Retinal pigment epithelial cell (primary cell): ENCODE data around the gene USHBP1.
A peak's percentile ranks its signal among the peaks of the same experiment; 100 is the strongest.
"Not testable (repeated sequence)": the region's sequence is repeated elsewhere in the genome, so short reads cannot be mapped to it uniquely, and the experiment has no call there.

ENCODE experiments used
- DNase-seq: peaks from one replicate; pipeline ENCODE4 v3.0.0-alpha.2; 2010; ENCODE audit warnings: low read depth
- H3K4me3 ChIP-seq: 2 replicates; pipeline ENCODE4 v1.5.1; 2011; ENCODE audit warnings: mild to moderate bottlenecking, low read length, control low read depth, moderate library complexity
- CTCF ChIP-seq: conservative IDR thresholded peaks from 2 replicates; pipeline ENCODE4 v1.5.1; 2011; ENCODE audit warnings: low read depth, low read length, control low read depth, inconsistent platforms

The USHBP1 gene

GRCh38 chr19:17285415-17286135 is 21.0 kb upstream of the USHBP1 start:
- no peak for DNase-seq

GRCh38 chr19:17283504-17283996 is 19.0 kb upstream of the USHBP1 start:
- no peak for DNase-seq
- TF ChIP-seq CTCF, result no peak
- no peak overlapping the region for H3K4me3 ChIP-seq

More at GRCh38 chr19:17285415-17286135, 21.0 kb upstream of the USHBP1 start:
- H3K4me3 ChIP-seq, result no peak overlapping the region
- TF ChIP-seq CTCF, result no peak

GRCh38 chr19:17282488-17283125 is 18.1 kb upstream of the USHBP1 start:
- DNase-seq, result no peak
- TF ChIP-seq CTCF, result peak; percentile 86
- peak overlapping the region; percentile 14 for H3K4me3 ChIP-seq

GRCh38 chr19:17281391-17282304 is 17.1 kb upstream of the USHBP1 start, which contains the start of gene ANKLE1:
Gene ANKLE1, plus strand, starts transcription at chr19:17281901. Its CDS starts 20 bp downstream, at chr19:17281921.
- no peak for TF ChIP-seq CTCF
- no peak for DNase-seq
- H3K4me3 ChIP-seq, result peak within 1 kb of the TSS; percentile 28

GRCh38 chr19:17279436-17279835 is 14.9 kb upstream of the USHBP1 start:
- DNase-seq, result no peak
- H3K4me3 ChIP-seq, result no peak overlapping the region
- TF ChIP-seq CTCF, result no peak

- TF ChIP-seq CTCF, result no peak
- H3K4me3 ChIP-seq, result no peak overlapping the region
- DNase-seq, result no peak
Observed at GRCh38 chr19:17275441-17276175, 11.1 kb upstream of the USHBP1 start.

- DNase-seq, result not testable (repeated sequence)
Observed at GRCh38 chr19:17274892-17275291, 10.3 kb upstream of the USHBP1 start.

More at GRCh38 chr19:17274892-17275291, 10.3 kb upstream of the USHBP1 start:
- H3K4me3 ChIP-seq, result not testable (repeated sequence)
